WTC11 (cell line): Measurements from ENCODE around the gene RWDD2A. TPM values are rescaled to one million over a fixed set of nuclear protein-coding genes. Genes with fewer than 3 reads are reported as not detected.

Experiments used
- ATAC-seq: fragments of 200-7000 bp; cut with Tn5 transposase; 2 replicates; pipeline ENCODE4 v1.10.0; 2021; ENCODE audit warnings: mild to moderate bottlenecking, moderate library complexity
- CTCF ChIA-PET: fragments of 300-600 bp; sonication (Branson Sonifier 250); formaldehyde crosslinking; loops from one replicate; lab custom pipeline; 2021; ENCODE audit warnings: antibody characterized with exemption; lab: Charles Lee
- POLR2A ChIA-PET: fragments of 350-600 bp; sonication (Branson Sonifier 250); formaldehyde crosslinking; loops from one replicate; lab custom pipeline; 2021; ENCODE audit warnings: antibody characterized with exemption; lab: Charles Lee
- DNase-seq: peaks from one replicate; pipeline ENCODE4 v3.0.0; 2021; ENCODE audit warnings: low spot score
- H3K27ac Mint-ChIP-seq: 2 replicates; pipeline ENCODE4 v1.8.0; 2021; ENCODE audit warnings: mixed read lengths
- H3K27me3 Mint-ChIP-seq: 2 replicates; pipeline ENCODE4 v1.8.0; 2021; ENCODE audit warnings: low read depth, mild to moderate bottlenecking, moderate library complexity, mixed read lengths
- H3K36me3 Mint-ChIP-seq: 2 replicates; pipeline ENCODE4 v1.8.0; 2021; ENCODE audit warnings: mixed read lengths
- H3K4me1 Mint-ChIP-seq: 2 replicates; pipeline ENCODE4 v1.8.0; 2022; ENCODE audit warnings: mixed read lengths
- H3K4me3 Mint-ChIP-seq: 2 replicates; pipeline ENCODE4 v1.8.0; 2021; ENCODE audit warnings: mild to moderate bottlenecking, moderate library complexity, mixed read lengths
- H3K9me3 Mint-ChIP-seq: 2 replicates; pipeline ENCODE4 v1.8.0; 2021; ENCODE audit warnings: mixed read lengths
- AR ChIP-seq: fragments of 250-450 bp; sonication (Bioruptor Pico); IDR thresholded peaks from 2 replicates; pipeline ENCODE4 v1.9.0; 2021; ENCODE audit warnings: mild to moderate bottlenecking
- ARID4B ChIP-seq: sonication (generic); formaldehyde crosslinking; IDR thresholded peaks from 2 replicates; pipeline ENCODE4 v1.8.0; 2023; ENCODE audit warnings: missing genetic modification reagents, mild to moderate bottlenecking, borderline replicate concordance
- ATF2 ChIP-seq: sonication (generic); formaldehyde crosslinking; IDR thresholded peaks from 2 replicates; pipeline ENCODE4 v1.8.1; 2022; ENCODE audit warnings: low read depth, missing genetic modification reagents, borderline replicate concordance
- CREM ChIP-seq: sonication (generic); formaldehyde crosslinking; IDR thresholded peaks from 2 replicates; pipeline ENCODE4 v1.8.1; 2022; ENCODE audit warnings: mild to moderate bottlenecking, missing genetic modification reagents, moderate library complexity
- E2F1 ChIP-seq: sonication (generic); formaldehyde crosslinking; IDR thresholded peaks from 2 replicates; pipeline ENCODE4 v1.8.0; 2022; ENCODE audit warnings: mild to moderate bottlenecking, missing genetic modification reagents
- E2F4 ChIP-seq: sonication (generic); formaldehyde crosslinking; IDR thresholded peaks from 2 replicates; pipeline ENCODE4 v1.8.1; 2022; ENCODE audit warnings: low read depth, mild to moderate bottlenecking, moderate library complexity, missing genetic modification reagents, borderline replicate concordance
- FOXJ3 ChIP-seq: sonication (generic); formaldehyde crosslinking; IDR thresholded peaks from 2 replicates; pipeline ENCODE4 v1.9.0; 2021; ENCODE audit warnings: missing genetic modification reagents, mild to moderate bottlenecking, borderline replicate concordance
- FOXP4 ChIP-seq: sonication (generic); formaldehyde crosslinking; IDR thresholded peaks from 2 replicates; pipeline ENCODE4 v1.8.0; 2022; ENCODE audit warnings: mild to moderate bottlenecking, missing genetic modification reagents
- GRHL2 ChIP-seq: fragments of 250-450 bp; sonication (Bioruptor Pico); IDR thresholded peaks from 2 replicates; pipeline ENCODE4 v1.8.0; 2022; ENCODE audit warnings: mild to moderate bottlenecking, moderate library complexity; ENCODE audit not compliant: insufficient replicate concordance, severe bottlenecking
- IRF2 ChIP-seq: sonication (generic); formaldehyde crosslinking; IDR thresholded peaks from 2 replicates; pipeline ENCODE4 v1.8.0; 2022; ENCODE audit warnings: low read depth, missing genetic modification reagents, borderline replicate concordance
- KAT7 ChIP-seq: sonication (generic); formaldehyde crosslinking; IDR thresholded peaks from 2 replicates; pipeline ENCODE4 v1.8.1; 2023; ENCODE audit warnings: missing genetic modification reagents, mild to moderate bottlenecking, borderline replicate concordance
- PREB ChIP-seq: sonication (generic); formaldehyde crosslinking; IDR thresholded peaks from 2 replicates; pipeline ENCODE4 v1.8.1; 2022; ENCODE audit warnings: mild to moderate bottlenecking, missing genetic modification reagents, moderate library complexity, borderline replicate concordance
- PRRX2 ChIP-seq: fragments of 250-450 bp; sonication (Bioruptor Pico); IDR thresholded peaks from 2 replicates; pipeline ENCODE4 v1.8.0; 2021; ENCODE audit warnings: mild to moderate bottlenecking
- SMAD3 ChIP-seq: sonication (generic); formaldehyde crosslinking; IDR thresholded peaks from 2 replicates; pipeline ENCODE4 v1.8.0; 2022; ENCODE audit warnings: missing genetic modification reagents, mild to moderate bottlenecking, borderline replicate concordance
- ZBTB21 ChIP-seq: sonication (generic); formaldehyde crosslinking; IDR thresholded peaks from 2 replicates; pipeline ENCODE4 v1.8.1; 2023; ENCODE audit warnings: mild to moderate bottlenecking, missing genetic modification reagents, borderline replicate concordance
- ZNF121 ChIP-seq: sonication (generic); formaldehyde crosslinking; IDR thresholded peaks from 2 replicates; pipeline ENCODE4 v1.8.0; 2023; ENCODE audit warnings: missing genetic modification reagents
- ZNF423 ChIP-seq: fragments of 250-450 bp; sonication (Bioruptor Pico); IDR thresholded peaks from 2 replicates; pipeline ENCODE4 v2.1.2; 2022; ENCODE audit warnings: mild to moderate bottlenecking, moderate library complexity
- ZNF425 ChIP-seq: fragments of 250-450 bp; sonication (Bioruptor Pico); conservative IDR thresholded peaks from 2 replicates; pipeline ENCODE4 v1.9.0; 2021; ENCODE audit warnings: mild to moderate bottlenecking
- total RNA-seq: library from RNA; stranded (reverse); gene quantifications from 3 replicates; pipeline ENCODE4 v1.2.3, GENCODE V29; 2021

The RWDD2A gene
- total RNA-seq, 1 experiment from 2014 or later = 5.2 TPM

- DNase-seq (no peak), ATAC-seq (no peak)
- no peak overlapping the region for H3K4me3 Mint-ChIP-seq
- H3K27ac Mint-ChIP-seq = no peak overlapping the region
- CTCF ChIA-PET = no interaction called here
- TF ChIP-seq E2F1 (CRISPR knock-in tag) = no peak
- TF ChIP-seq FOXJ3 (CRISPR knock-in tag) = no peak
- no peak for TF ChIP-seq E2F4 (CRISPR knock-in tag)
- no peak for TF ChIP-seq SMAD3
- TF ChIP-seq FOXP4 = no peak
- no peak for TF ChIP-seq ATF2
- no peak for TF ChIP-seq CREM (CRISPR knock-in tag)
- TF ChIP-seq ZNF425 (CRISPR knock-in tag) = no peak
- TF ChIP-seq IRF2 (CRISPR knock-in tag) = no peak
- TF ChIP-seq KAT7 = no peak
- no peak for TF ChIP-seq ZNF121 (CRISPR knock-in tag)
- no peak for TF ChIP-seq AR (CRISPR knock-in tag)
- TF ChIP-seq ZNF423 (CRISPR knock-in tag) = no peak
- no peak for TF ChIP-seq PRRX2
- H3K9me3 Mint-ChIP-seq = no peaks in the 10 kb centered on the region
- H3K27me3 Mint-ChIP-seq = no peaks in the 10 kb centered on the region
- no peaks in the 10 kb centered on the region for H3K4me1 Mint-ChIP-seq
- H3K36me3 Mint-ChIP-seq = no peaks in the 10 kb centered on the region
- POLR2A ChIA-PET = no interaction called here
Observed at GRCh38 chr6:83231146-83231545, 38.0 kb downstream of the RWDD2A start.

- Mint-ChIP-seq H3K9me3 (peaks cover 9% of the 10 kb centered on the region), H3K27me3 (no peaks in the 10 kb centered on the region), H3K4me3 (no peak overlapping the region), H3K36me3 (peaks cover 4% of the 10 kb centered on the region), H3K4me1 (peaks cover 7% of the 10 kb centered on the region; the same call in 1 of the 2 replicates), H3K27ac (no peak overlapping the region)
- ChIA-PET CTCF (no interaction called here), POLR2A (no interaction called here)
- no peak for DNase-seq
- ATAC-seq = no peak
- TF ChIP-seq PREB (CRISPR knock-in tag) (no peak), ZBTB21 (CRISPR knock-in tag) (no peak), GRHL2 (no peak), ARID4B (no peak)
Observed at GRCh38 chr6:83247471-83247870, 54.3 kb downstream of the RWDD2A start.
